22Rv1 (cell line): ENCODE data around the gene USP14.

Experiments used
- ZFX ChIP-seq: fragments of 450-650 bp; IDR thresholded peaks from 2 replicates; pipeline ENCODE4 v1.6.1; 2017; ENCODE audit warnings: antibody characterized with exemption, borderline replicate concordance
- TF ChIP-seq, protein P1 (sequence below): fragments of 450-650 bp; IDR thresholded peaks from 2 replicates; pipeline ENCODE4 v1.5.1; 2017; ENCODE audit warnings: mild to moderate bottlenecking

DNA sequence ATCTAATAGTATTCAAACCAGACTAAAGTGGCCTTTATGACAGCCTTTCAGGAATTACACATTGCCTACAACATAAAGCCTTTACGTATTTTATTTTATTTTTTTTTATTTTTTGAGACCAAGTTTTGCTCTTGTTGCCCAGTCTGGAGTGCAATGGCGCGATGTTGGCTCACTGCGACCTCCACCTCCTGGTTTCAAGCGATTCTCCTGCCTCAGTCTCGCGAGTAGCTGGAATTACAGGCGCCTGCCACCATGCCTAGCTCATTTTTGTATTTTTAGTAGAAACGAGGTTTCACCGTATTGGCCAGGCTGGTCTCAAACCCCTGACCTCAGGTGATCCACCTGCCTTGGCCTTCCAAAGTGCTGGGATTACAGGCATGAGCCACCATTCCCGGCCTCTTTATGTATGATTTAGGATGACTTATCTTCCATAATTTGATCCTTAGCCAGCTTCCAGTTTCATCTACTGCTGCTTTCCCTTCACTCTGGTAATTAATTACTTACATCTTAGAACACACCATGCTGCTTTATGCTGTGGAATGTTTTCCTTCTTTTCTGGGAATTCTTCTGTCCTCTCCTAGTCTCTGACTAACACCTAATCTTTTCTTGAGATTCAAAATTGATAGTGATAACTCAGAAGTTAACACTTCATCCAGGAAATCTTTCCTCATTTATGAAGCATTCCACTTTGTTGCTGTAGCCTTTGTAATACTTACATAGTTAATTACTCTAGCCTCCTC lies 2.6 kb downstream of the USP14 start:
- TF ChIP-seq, protein P1, sequence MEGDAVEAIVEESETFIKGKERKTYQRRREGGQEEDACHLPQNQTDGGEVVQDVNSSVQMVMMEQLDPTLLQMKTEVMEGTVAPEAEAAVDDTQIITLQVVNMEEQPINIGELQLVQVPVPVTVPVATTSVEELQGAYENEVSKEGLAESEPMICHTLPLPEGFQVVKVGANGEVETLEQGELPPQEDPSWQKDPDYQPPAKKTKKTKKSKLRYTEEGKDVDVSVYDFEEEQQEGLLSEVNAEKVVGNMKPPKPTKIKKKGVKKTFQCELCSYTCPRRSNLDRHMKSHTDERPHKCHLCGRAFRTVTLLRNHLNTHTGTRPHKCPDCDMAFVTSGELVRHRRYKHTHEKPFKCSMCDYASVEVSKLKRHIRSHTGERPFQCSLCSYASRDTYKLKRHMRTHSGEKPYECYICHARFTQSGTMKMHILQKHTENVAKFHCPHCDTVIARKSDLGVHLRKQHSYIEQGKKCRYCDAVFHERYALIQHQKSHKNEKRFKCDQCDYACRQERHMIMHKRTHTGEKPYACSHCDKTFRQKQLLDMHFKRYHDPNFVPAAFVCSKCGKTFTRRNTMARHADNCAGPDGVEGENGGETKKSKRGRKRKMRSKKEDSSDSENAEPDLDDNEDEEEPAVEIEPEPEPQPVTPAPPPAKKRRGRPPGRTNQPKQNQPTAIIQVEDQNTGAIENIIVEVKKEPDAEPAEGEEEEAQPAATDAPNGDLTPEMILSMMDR: no peak
- no peak for TF ChIP-seq ZFX
